ENCODE measurements around the gene ARMC9.
"Not testable (repeated sequence)": the region's sequence is repeated elsewhere in the genome, so short reads cannot be mapped to it uniquely, and the experiment has no call there.

ARMC9 gene

GRCh38 chr2:231183851-231184250 lies 14.6 kb upstream of the ARMC9 start:
- no peak for DNase-seq (ENCODE audit: low spot score)

- no peak for DNase-seq (ENCODE audit: low spot score)
Observed at GRCh38 chr2:231184319-231184718, 14.1 kb upstream of the ARMC9 start.

- no peak for DNase-seq (ENCODE audit: low spot score)
Observed at GRCh38 chr2:231185050-231185725, 13.2 kb upstream of the ARMC9 start.

- no peak for DNase-seq (ENCODE audit: low spot score)
Observed at GRCh38 chr2:231185886-231186285, 12.5 kb upstream of the ARMC9 start.

GRCh38 chr2:231186325-231186724 lies 12.1 kb upstream of the ARMC9 start:
- DNase-seq (ENCODE audit: low spot score), result no peak

GRCh38 chr2:231187736-231188505 lies 10.5 kb upstream of the ARMC9 start:
- no peak for DNase-seq (ENCODE audit: low spot score)

GRCh38 chr2:231188506-231189170 lies 9.8 kb upstream of the ARMC9 start:
- DNase-seq (ENCODE audit: low spot score), result no peak

GRCh38 chr2:231189171-231189530 lies 9.3 kb upstream of the ARMC9 start:
- no peak for DNase-seq (ENCODE audit: low spot score)

GRCh38 chr2:231189571-231190495 lies 8.6 kb upstream of the ARMC9 start:
- DNase-seq (ENCODE audit: low spot score), result no peak

- DNase-seq (ENCODE audit: low spot score), result no peak
Observed at GRCh38 chr2:231190531-231191197, 7.8 kb upstream of the ARMC9 start.

GRCh38 chr2:231191896-231192872 lies 6.2 kb upstream of the ARMC9 start:
- DNase-seq (ENCODE audit: low spot score), result no peak

GRCh38 chr2:231193216-231193615 lies 5.2 kb upstream of the ARMC9 start:
- DNase-seq (ENCODE audit: low spot score), result no peak

GRCh38 chr2:231196592-231196991 lies 1.8 kb upstream of the ARMC9 start:
- DNase-seq (ENCODE audit: low spot score), result no peak

GRCh38 chr2:231197196-231197595 lies 1.2 kb upstream of the ARMC9 start:
- DNase-seq (ENCODE audit: low spot score), result not testable (repeated sequence)

GRCh38 chr2:231197706-231198290 lies 633 bp upstream of the ARMC9 start:
- DNase-seq (ENCODE audit: low spot score), result no peak

- DNase-seq (ENCODE audit: low spot score), result no peak
Observed at GRCh38 chr2:231199219-231199618, 788 bp downstream of the ARMC9 start.

GRCh38 chr2:231200805-231201474 lies 2.5 kb downstream of the ARMC9 start:
- DNase-seq (ENCODE audit: low spot score), result no peak

- DNase-seq (ENCODE audit: low spot score), result no peak
Observed at GRCh38 chr2:231201475-231201814, 3.0 kb downstream of the ARMC9 start.

GRCh38 chr2:231203087-231203486 lies 4.7 kb downstream of the ARMC9 start:
- no peak for DNase-seq (ENCODE audit: low spot score)

Data from activated CD4-positive, alpha-beta T cell treated with anti-CD3 and anti-CD28 coated beads, Interleukin-2, Interleukin-4, amounts not matched to agents 100 ng/mL and 50 ng/mL, durations not matched to agents 16 hours and 8 hours (primary cell).